ENCODE data around the gene PRKCZ.

DNA sequence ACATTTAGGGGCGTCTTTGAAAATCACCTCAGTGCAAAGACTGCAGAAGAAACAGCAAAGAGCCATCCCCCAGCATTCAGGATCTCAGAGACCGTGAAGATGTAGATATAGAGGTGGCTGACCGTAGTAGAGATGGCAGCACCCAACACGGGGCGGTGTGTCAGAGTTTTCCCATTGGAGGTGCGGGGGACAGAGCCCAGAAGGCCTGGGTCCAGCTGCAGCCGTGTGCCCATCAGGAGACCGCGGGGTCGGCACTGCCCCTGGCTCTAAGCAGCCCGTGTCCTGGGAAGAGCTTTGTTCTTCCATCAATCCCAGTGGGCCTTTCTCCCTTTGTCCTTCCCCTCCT, 29.9 kb upstream of the PRKCZ start:
- TF ChIP-seq MAFK (IDR thresholded peaks at IDR 0.05; ENCODE audit: low read length) (no peak), WHSC1 (IDR thresholded peaks at IDR 0.05; ENCODE audit: low read length) (no peak), ZNF174 (CRISPR knock-in tag; IDR thresholded peaks at IDR 0.05) (no peak), NR2C2 (CRISPR knock-in tag; IDR thresholded peaks at IDR 0.05) (no peak), NR2C2 (tag; IDR thresholded peaks at IDR 0.05) (no peak), CEBPB (tag; IDR thresholded peaks at IDR 0.05) (no peak), KLF10 (CRISPR knock-in tag; IDR thresholded peaks at IDR 0.05) (no peak)
- TF ChIP-seq, protein P1, sequence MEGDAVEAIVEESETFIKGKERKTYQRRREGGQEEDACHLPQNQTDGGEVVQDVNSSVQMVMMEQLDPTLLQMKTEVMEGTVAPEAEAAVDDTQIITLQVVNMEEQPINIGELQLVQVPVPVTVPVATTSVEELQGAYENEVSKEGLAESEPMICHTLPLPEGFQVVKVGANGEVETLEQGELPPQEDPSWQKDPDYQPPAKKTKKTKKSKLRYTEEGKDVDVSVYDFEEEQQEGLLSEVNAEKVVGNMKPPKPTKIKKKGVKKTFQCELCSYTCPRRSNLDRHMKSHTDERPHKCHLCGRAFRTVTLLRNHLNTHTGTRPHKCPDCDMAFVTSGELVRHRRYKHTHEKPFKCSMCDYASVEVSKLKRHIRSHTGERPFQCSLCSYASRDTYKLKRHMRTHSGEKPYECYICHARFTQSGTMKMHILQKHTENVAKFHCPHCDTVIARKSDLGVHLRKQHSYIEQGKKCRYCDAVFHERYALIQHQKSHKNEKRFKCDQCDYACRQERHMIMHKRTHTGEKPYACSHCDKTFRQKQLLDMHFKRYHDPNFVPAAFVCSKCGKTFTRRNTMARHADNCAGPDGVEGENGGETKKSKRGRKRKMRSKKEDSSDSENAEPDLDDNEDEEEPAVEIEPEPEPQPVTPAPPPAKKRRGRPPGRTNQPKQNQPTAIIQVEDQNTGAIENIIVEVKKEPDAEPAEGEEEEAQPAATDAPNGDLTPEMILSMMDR (IDR thresholded peaks at IDR 0.05 in 2 of 3, conservative IDR thresholded peaks at IDR 0.05 in 1 of 3; ENCODE audit: insufficient read depth in 2 of 3, low read depth in 1 of 3, low read length in 3 of 3) = no peak
- TF ChIP-seq, protein P2, sequence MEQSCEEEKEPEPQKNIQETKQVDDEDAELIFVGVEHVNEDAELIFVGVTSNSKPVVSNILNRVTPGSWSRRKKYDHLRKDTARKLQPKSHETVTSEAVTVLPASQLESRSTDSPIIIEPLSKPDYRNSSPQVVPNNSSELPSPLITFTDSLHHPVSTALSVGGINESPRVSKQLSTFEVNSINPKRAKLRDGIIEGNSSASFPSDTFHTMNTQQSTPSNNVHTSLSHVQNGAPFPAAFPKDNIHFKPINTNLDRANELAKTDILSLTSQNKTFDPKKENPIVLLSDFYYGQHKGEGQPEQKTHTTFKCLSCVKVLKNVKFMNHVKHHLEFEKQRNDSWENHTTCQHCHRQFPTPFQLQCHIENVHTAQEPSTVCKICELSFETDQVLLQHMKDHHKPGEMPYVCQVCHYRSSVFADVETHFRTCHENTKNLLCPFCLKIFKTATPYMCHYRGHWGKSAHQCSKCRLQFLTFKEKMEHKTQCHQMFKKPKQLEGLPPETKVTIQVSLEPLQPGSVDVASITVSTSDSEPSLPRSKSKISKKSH (CRISPR knock-in tag; IDR thresholded peaks at IDR 0.05) = no peak
- TF ChIP-seq, protein P3, sequence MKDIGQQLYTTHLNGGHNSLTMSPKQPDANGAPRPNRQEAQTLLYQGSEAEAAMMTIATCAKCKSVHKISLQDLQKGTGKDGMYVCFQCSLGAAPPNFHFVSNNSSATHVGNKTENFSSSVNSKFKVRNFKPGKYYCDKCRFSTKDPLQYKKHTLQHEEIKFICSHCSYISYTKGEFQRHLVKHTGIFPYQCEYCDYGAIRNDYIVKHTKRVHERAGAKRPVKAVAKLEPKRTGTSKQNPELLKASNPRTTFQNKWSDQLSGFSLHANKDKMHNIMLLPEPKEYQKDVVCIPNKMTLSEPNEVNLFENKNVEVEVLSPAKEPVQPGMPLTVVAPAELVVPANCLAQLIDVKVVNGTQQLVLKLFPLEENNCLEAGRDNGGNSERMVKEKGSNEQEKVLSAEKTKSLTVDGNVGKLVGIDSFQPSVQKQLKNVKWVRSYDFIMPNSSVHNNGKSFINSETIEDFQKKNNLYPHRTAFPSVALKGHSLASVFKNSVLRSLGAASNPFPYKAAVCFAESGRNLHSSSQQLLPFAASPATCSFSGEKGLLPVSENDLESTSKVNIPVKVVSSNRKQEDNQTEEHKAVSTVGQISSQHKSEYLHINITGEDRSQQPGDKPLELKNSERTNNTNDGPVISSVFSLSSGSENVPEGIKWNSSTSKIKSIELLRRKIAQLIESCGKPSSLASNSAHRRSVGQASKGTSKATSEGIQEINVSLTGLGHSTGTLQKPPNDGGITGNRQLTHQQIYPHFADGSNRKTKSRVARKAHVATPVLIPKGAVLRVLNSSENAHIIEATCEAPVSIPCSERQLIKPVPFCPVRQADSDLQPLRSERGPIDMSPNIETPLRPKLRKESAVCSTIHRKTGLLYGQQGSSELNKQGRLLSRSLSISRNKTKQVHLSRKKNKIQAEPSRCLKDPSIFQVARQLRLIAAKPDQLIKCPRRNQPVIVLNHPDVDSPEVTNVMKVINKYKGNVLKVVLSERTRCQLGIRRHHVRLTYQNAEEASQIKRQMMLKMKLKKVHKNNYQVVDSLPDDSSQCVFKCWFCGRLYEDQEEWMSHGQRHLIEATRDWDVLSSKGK (CRISPR knock-in tag; IDR thresholded peaks at IDR 0.05) = no peak
- TF ChIP-seq, protein P4, sequence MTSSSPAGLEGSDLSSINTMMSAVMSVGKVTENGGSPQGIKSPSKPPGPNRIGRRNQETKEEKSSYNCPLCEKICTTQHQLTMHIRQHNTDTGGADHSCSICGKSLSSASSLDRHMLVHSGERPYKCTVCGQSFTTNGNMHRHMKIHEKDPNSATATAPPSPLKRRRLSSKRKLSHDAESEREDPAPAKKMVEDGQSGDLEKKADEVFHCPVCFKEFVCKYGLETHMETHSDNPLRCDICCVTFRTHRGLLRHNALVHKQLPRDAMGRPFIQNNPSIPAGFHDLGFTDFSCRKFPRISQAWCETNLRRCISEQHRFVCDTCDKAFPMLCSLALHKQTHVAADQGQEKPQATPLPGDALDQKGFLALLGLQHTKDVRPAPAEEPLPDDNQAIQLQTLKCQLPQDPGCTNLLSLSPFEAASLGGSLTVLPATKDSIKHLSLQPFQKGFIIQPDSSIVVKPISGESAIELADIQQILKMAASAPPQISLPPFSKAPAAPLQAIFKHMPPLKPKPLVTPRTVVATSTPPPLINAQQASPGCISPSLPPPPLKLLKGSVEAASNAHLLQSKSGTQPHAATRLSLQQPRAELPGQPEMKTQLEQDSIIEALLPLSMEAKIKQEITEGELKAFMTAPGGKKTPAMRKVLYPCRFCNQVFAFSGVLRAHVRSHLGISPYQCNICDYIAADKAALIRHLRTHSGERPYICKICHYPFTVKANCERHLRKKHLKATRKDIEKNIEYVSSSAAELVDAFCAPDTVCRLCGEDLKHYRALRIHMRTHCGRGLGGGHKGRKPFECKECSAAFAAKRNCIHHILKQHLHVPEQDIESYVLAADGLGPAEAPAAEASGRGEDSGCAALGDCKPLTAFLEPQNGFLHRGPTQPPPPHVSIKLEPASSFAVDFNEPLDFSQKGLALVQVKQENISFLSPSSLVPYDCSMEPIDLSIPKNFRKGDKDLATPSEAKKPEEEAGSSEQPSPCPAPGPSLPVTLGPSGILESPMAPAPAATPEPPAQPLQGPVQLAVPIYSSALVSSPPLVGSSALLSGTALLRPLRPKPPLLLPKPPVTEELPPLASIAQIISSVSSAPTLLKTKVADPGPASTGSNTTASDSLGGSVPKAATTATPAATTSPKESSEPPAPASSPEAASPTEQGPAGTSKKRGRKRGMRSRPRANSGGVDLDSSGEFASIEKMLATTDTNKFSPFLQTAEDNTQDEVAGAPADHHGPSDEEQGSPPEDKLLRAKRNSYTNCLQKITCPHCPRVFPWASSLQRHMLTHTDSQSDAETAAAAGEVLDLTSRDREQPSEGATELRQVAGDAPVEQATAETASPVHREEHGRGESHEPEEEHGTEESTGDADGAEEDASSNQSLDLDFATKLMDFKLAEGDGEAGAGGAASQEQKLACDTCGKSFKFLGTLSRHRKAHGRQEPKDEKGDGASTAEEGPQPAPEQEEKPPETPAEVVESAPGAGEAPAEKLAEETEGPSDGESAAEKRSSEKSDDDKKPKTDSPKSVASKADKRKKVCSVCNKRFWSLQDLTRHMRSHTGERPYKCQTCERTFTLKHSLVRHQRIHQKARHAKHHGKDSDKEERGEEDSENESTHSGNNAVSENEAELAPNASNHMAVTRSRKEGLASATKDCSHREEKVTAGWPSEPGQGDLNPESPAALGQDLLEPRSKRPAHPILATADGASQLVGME (CRISPR knock-in tag; IDR thresholded peaks at IDR 0.05) = no peak
